IMR-90 (cell line): Measurements from ENCODE around the gene OXSR1. TPM values are rescaled to one million over a fixed set of nuclear protein-coding genes. Genes with fewer than 3 reads are reported as not detected.

Experiments
- ATAC-seq: fragments of 200-7000 bp; cut with Tn5 transposase; 2 replicates; pipeline ENCODE4 v1.9.1; 2020; ENCODE audit warnings: low read depth, mild to moderate bottlenecking, moderate library complexity
- BruUV-seq: library from RNA; stranded (reverse); fragments of 400-500 nt; replicated peaks from 2 replicates; lab custom pipeline; 2021; lab: Mats Ljungman, UMichigan
- CTCF ChIA-PET: fragments of 300-600 bp; formaldehyde crosslinking; extraction: SDS; loops from one replicate; lab custom pipeline; 2021; ENCODE audit warnings: antibody characterized with exemption; lab: Yijun Ruan, JAX
- POLR2A ChIA-PET: fragments of 300-600 bp; sonication (Branson Sonifier 250); formaldehyde crosslinking; loops from one replicate; lab custom pipeline; 2022; ENCODE audit warnings: antibody characterized with exemption; ENCODE audit not compliant: unreplicated experiment; lab: Charles Lee
- DNase-seq: peaks from one replicate; pipeline ENCODE4 v3.0.0; 2013
- H2AFZ ChIP-seq: replicated peaks from 2 replicates; pipeline ENCODE3; 2013; ENCODE audit warnings: low read length, mild to moderate bottlenecking; ENCODE audit not compliant: poor library complexity
- H2AK5ac ChIP-seq: 2 replicates; pipeline ENCODE4 v1.6.1; 2013; ENCODE audit warnings: low read depth, low read length, inconsistent platforms
- H2AK9ac ChIP-seq: replicated peaks from 2 replicates; pipeline ENCODE3; 2013; ENCODE audit warnings: mild to moderate bottlenecking, low read depth, low read length, moderate library complexity; ENCODE audit not compliant: poor library complexity
- H2BK120ac ChIP-seq: 2 replicates; pipeline ENCODE4 v1.6.1; 2013; ENCODE audit warnings: low read depth, low read length, inconsistent platforms
- H2BK15ac ChIP-seq: 3 replicates; pipeline ENCODE4 v1.6.1; 2013; ENCODE audit warnings: low read depth, low read length, inconsistent platforms
- H2BK20ac ChIP-seq: 2 replicates; pipeline ENCODE4 v1.6.1; 2013; ENCODE audit warnings: low read depth, mild to moderate bottlenecking, inconsistent platforms, low read length, moderate library complexity
- H2BK5ac ChIP-seq: 2 replicates; pipeline ENCODE4 v1.6.1; 2013; ENCODE audit warnings: mild to moderate bottlenecking, low read depth, low read length, inconsistent platforms; ENCODE audit not compliant: poor library complexity, severe bottlenecking
- H3K14ac ChIP-seq: replicated peaks from 2 replicates; pipeline ENCODE4 v1.6.1; 2013; ENCODE audit warnings: low read depth, low read length, inconsistent platforms
- H3K18ac ChIP-seq: 2 replicates; pipeline ENCODE4 v1.6.1; 2013; ENCODE audit warnings: low read depth, low read length, control low read depth
- H3K23ac ChIP-seq: 2 replicates; pipeline ENCODE4 v1.6.1; 2013; ENCODE audit warnings: low read depth, low read length, inconsistent platforms
- H3K27ac ChIP-seq: 2 replicates; pipeline ENCODE4 v1.5.1; 2013; ENCODE audit warnings: mild to moderate bottlenecking, control low read depth, low read length; ENCODE audit not compliant: insufficient read depth
- H3K27me3 ChIP-seq: 2 replicates; pipeline ENCODE4 v1.6.1; 2013; ENCODE audit warnings: low read length; ENCODE audit not compliant: control insufficient read depth, insufficient read depth
- H3K36me3 ChIP-seq: 2 replicates; pipeline ENCODE4 v1.6.1; 2013; ENCODE audit warnings: low read length, mixed read lengths; ENCODE audit not compliant: control insufficient read depth, insufficient read depth
- H3K4ac ChIP-seq: 2 replicates; pipeline ENCODE4 v1.6.1; 2013; ENCODE audit warnings: low read depth, low read length, inconsistent platforms
- H3K4me1 ChIP-seq: 2 replicates; pipeline ENCODE4 v1.6.1; 2013; ENCODE audit warnings: low read length, mixed read lengths; ENCODE audit not compliant: control insufficient read depth, insufficient read depth
- H3K4me2 ChIP-seq: 2 replicates; pipeline ENCODE4 v1.6.1; 2013; ENCODE audit warnings: low read depth, mild to moderate bottlenecking, control low read depth, low read length, moderate library complexity
- H3K4me3 ChIP-seq: 2 replicates; pipeline ENCODE4 v1.5.1; 2013; ENCODE audit warnings: low read depth, mild to moderate bottlenecking, control low read depth, low read length, moderate library complexity; ENCODE audit not compliant: insufficient read depth
- H3K56ac ChIP-seq: 2 replicates; pipeline ENCODE4 v1.6.1; 2013; ENCODE audit warnings: low read length, inconsistent platforms; ENCODE audit not compliant: insufficient read depth; ENCODE audit errors: extremely low read depth
- H3K79me1 ChIP-seq, 2 experiments: 2 replicates each; pipeline ENCODE4 v1.6.1; 2013; ENCODE audit warnings: low read length in 2 of 2, inconsistent platforms in 1 of 2, low read depth in 1 of 2
- H3K9ac ChIP-seq: 2 replicates; pipeline ENCODE4 v1.6.1; 2013; ENCODE audit warnings: low read depth, low read length, control low read depth
- H3K9me1 ChIP-seq: 2 replicates; pipeline ENCODE4 v1.6.1; 2013; ENCODE audit warnings: low read length, inconsistent platforms; ENCODE audit not compliant: insufficient read depth
- H3K9me3 ChIP-seq: 2 replicates; pipeline ENCODE4 v1.6.1; 2013; ENCODE audit warnings: low read length; ENCODE audit not compliant: control insufficient read depth, insufficient read depth
- H4K20me1 ChIP-seq: 2 replicates; pipeline ENCODE4 v1.6.1; 2013; ENCODE audit warnings: low read length, inconsistent platforms; ENCODE audit not compliant: insufficient read depth
- H4K5ac ChIP-seq: 2 replicates; pipeline ENCODE4 v1.6.1; 2013; ENCODE audit warnings: mild to moderate bottlenecking, low read depth, low read length, control low read depth
- H4K8ac ChIP-seq, 2 experiments: 2 replicates each; pipeline ENCODE4 v1.6.1; 2013; ENCODE audit warnings: low read depth in 2 of 2, low read length in 2 of 2, control low read depth in 1 of 2, inconsistent platforms in 1 of 2
- H4K91ac ChIP-seq: 2 replicates; pipeline ENCODE4 v1.6.1; 2013; ENCODE audit warnings: low read depth, low read length, inconsistent platforms; ENCODE audit not compliant: insufficient read depth
- BHLHE40 ChIP-seq: fragments of 150-350 bp; IDR thresholded peaks from 2 replicates; pipeline ENCODE4 v1.6.1; 2016; ENCODE audit warnings: mild to moderate bottlenecking, low read depth, low read length
- CEBPB ChIP-seq: IDR thresholded peaks from 2 replicates; pipeline ENCODE4 v1.6.1; 2012; ENCODE audit warnings: low read depth, low read length, improper control_type of control experiment
- CHD1 ChIP-seq: IDR thresholded peaks from 2 replicates; pipeline ENCODE4 v1.6.1; 2012; ENCODE audit warnings: low read depth, low read length, improper control_type of control experiment
- CTCF ChIP-seq: conservative IDR thresholded peaks from 2 replicates; pipeline ENCODE4 v1.5.1; 2012; ENCODE audit warnings: mild to moderate bottlenecking, low read depth, low read length, improper control_type of control experiment
- ELK1 ChIP-seq: fragments of 150-350 bp; IDR thresholded peaks from 2 replicates; pipeline ENCODE4 v1.6.1; 2016; ENCODE audit warnings: low read depth, mild to moderate bottlenecking, low read length, moderate library complexity, borderline replicate concordance
- FOS ChIP-seq: fragments of 150-350 bp; IDR thresholded peaks from 2 replicates; pipeline ENCODE4 v1.6.1; 2016; ENCODE audit warnings: low read depth, low read length
- MAFK ChIP-seq: IDR thresholded peaks from 2 replicates; pipeline ENCODE4 v1.6.1; 2012; ENCODE audit warnings: low read depth, low read length, improper control_type of control experiment
- MAZ ChIP-seq: IDR thresholded peaks from 2 replicates; pipeline ENCODE4 v1.6.1; 2012; ENCODE audit warnings: low read depth, mild to moderate bottlenecking, low read length, improper control_type of control experiment, moderate library complexity, borderline replicate concordance
- MXI1 ChIP-seq: IDR thresholded peaks from 2 replicates; pipeline ENCODE4 v1.6.1; 2012; ENCODE audit warnings: low read depth, mild to moderate bottlenecking, low read length, moderate library complexity, borderline replicate concordance
- NFE2L2 ChIP-seq: fragments of 150-350 bp; IDR thresholded peaks from 2 replicates; pipeline ENCODE4 v1.6.1; 2016; ENCODE audit warnings: low read depth, mild to moderate bottlenecking, low read length
- POLR2A ChIP-seq: IDR thresholded peaks from 2 replicates; pipeline ENCODE4 v1.6.1; 2012; ENCODE audit warnings: mild to moderate bottlenecking, low read depth, low read length
- RAD21 ChIP-seq: IDR thresholded peaks from 2 replicates; pipeline ENCODE4 v1.6.1; 2012; ENCODE audit warnings: low read length, improper control_type of control experiment
- RCOR1 ChIP-seq: IDR thresholded peaks from 2 replicates; pipeline ENCODE4 v1.6.1; 2012; ENCODE audit warnings: mild to moderate bottlenecking, low read length, improper control_type of control experiment; ENCODE audit not compliant: insufficient replicate concordance
- RFX5 ChIP-seq: IDR thresholded peaks from 2 replicates; pipeline ENCODE4 v1.8.0; 2012; ENCODE audit warnings: low read depth, mild to moderate bottlenecking, low read length, moderate library complexity
- SMC3 ChIP-seq: fragments of 150-350 bp; IDR thresholded peaks from 2 replicates; pipeline ENCODE4 v1.6.1; 2016; ENCODE audit warnings: low read depth, mild to moderate bottlenecking, antibody characterized with exemption, low read length, moderate library complexity
- USF2 ChIP-seq: fragments of 150-350 bp; IDR thresholded peaks from 2 replicates; pipeline ENCODE4 v1.6.1; 2017; ENCODE audit warnings: mild to moderate bottlenecking, antibody characterized with exemption, low read length, low read depth
- WGBS, 2 experiments: methylation state at CpG; one replicate each; pipeline versions ENCODE4 v1.1.5 to v1.1.7; 2013; ENCODE audit warnings: missing lambda C conversion rate in 2 of 2; ENCODE audit not compliant: insufficient read length in 1 of 2; ENCODE audit errors: extremely low coverage in 2 of 2; 5-methylcytosine and 5-hydroxymethylcytosine counted together
- dilution Hi-C: fragments of 300-500 bp; cut with HindIII; formaldehyde crosslinking; loops from one replicate; pipeline ENCODE4 v1.14.3; 2018; ENCODE audit warnings: low sequenced_read_pairs; ENCODE audit not compliant: unreplicated experiment
- in situ Hi-C: fragments of 300-500 bp; cut with MboI; formaldehyde crosslinking; loops from 3 replicates; pipeline ENCODE4 v1.14.3; 2019; ENCODE audit warnings: low sequenced_read_pairs, inconsistent platforms, mixed read lengths
- intact Hi-C: fragments of 100-400 bp; cut with micrococcal nuclease; formaldehyde crosslinking; loops from 2 replicates; pipeline ENCODE4 v1.10.0; 2022
- polyA plus RNA-seq, 3 experiments: library from polyadenylated mRNA; depleted of rRNA; stranded (reverse); fragments of >200 nt; gene quantifications; 2 replicates each; pipeline ENCODE4 v1.2.3, GENCODE V29; 2012; ENCODE audit warnings: low replicate concordance in 1 of 3
- total RNA-seq: library from RNA; depleted of rRNA; stranded (reverse); fragments of >200 nt; gene quantifications from 2 replicates; pipeline ENCODE4 v1.2.3, GENCODE V29; 2012

The OXSR1 gene
- total and polyA plus RNA-seq, 2 of the 4 experiments (the other 2 are of a cell fraction): 32.9 to 37.6 TPM

DNA sequence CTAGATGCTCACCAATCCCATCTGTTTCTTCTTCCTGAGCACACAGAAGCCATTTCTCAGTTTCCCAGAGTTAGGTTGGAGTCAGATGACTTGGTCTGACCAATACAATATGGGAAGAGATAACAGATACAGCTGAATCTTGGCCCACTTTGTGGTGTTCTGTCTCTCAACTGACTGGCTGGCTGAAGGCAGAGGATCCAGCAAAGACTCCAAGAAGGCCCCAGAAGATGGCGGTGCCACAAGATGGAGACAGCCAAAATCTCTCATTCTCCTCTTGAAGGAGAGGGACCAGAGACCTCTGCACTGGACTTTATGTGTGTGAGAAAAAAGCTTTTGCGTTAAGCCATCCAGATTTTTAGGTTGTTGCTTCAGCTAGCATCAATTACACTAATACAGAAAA lies 8.2 kb upstream of the OXSR1 start:
- dilution Hi-C loops (no loop called here), intact Hi-C loops (no loop called here), in situ Hi-C loops (no loop called here)
- no CpG with 5 or more reads among the region's 2 CpGs for WGBS, 2 experiments
- Histone ChIP-seq H3K18ac (no peak overlapping the region), H2AK5ac (no peak overlapping the region), H3K36me3 (no peaks in the 10 kb centered on the region), H3K4me2 (no peak overlapping the region), H3K4ac (no peak overlapping the region), H2AFZ (no peak overlapping the region), H3K4me1 (no peaks in the 10 kb centered on the region), H3K9me3 (no peaks in the 10 kb centered on the region), H2BK120ac (no peak overlapping the region), H3K79me1 (no peaks in the 10 kb centered on the region), H2BK20ac (no peak overlapping the region), H3K56ac (no peak overlapping the region), H3K27ac (no peak overlapping the region), H4K8ac (no peak overlapping the region), H4K5ac (no peak overlapping the region), H3K9ac (no peak overlapping the region), H3K27me3 (no peaks in the 10 kb centered on the region), H2BK15ac (no peak overlapping the region), H2BK5ac (no peak overlapping the region), H2AK9ac (no peak overlapping the region), H3K4me3 (no peak overlapping the region), H3K14ac (no peak overlapping the region), H4K91ac (no peak overlapping the region), H4K20me1 (no peaks in the 10 kb centered on the region), H3K23ac (no peak overlapping the region), H3K9me1 (no peaks in the 10 kb centered on the region)
- no TSS peak for BruUV-seq
- POLR2A ChIA-PET: no interaction called here
- ATAC-seq (no peak), DNase-seq (no peak)
- TF ChIP-seq MAFK (no peak), CEBPB (no peak), RFX5 (no peak), RAD21 (no peak), POLR2A (no peak), NFE2L2 (no peak), FOS (no peak), CTCF (no peak), MAZ (no peak), RCOR1 (no peak), USF2 (no peak), MXI1 (no peak), SMC3 (no peak), CHD1 (no peak), ELK1 (no peak), BHLHE40 (no peak)
- CTCF ChIA-PET: no interaction called here
